DOHH2 (cell line): Measurements from ENCODE around the gene NKX2-3.

ENCODE experiments used
- H3F3A ChIP-seq: fragments of 200-600 bp; sonication (generic), shearing (Covaris generic); 2 replicates; pipeline ENCODE4 v1.6.0; 2016; ENCODE audit warnings: antibody characterized with exemption, mild to moderate bottlenecking; ENCODE audit not compliant: control insufficient read depth, insufficient read depth
- H3K27ac ChIP-seq: fragments of 200-600 bp; sonication (generic); 2 replicates; pipeline ENCODE4 v1.5.1; 2014; ENCODE audit warnings: low read depth, mild to moderate bottlenecking, low read length, moderate library complexity
- H3K27me3 ChIP-seq: fragments of 200-600 bp; sonication (generic); 2 replicates; pipeline ENCODE4 v1.6.1; 2014; ENCODE audit warnings: mild to moderate bottlenecking, low read length, mixed read lengths; ENCODE audit not compliant: control insufficient read depth
- H3K36me3 ChIP-seq: fragments of 200-600 bp; sonication (generic); 2 replicates; pipeline ENCODE4 v1.6.1; 2014; ENCODE audit warnings: mild to moderate bottlenecking, low read length, moderate library complexity, mixed read lengths; ENCODE audit not compliant: control insufficient read depth
- H3K4me1 ChIP-seq: fragments of 200-600 bp; sonication (generic); 2 replicates; pipeline ENCODE4 v1.6.1; 2014; ENCODE audit warnings: mild to moderate bottlenecking, low read length, mixed read lengths; ENCODE audit not compliant: control insufficient read depth
- H3K4me2 ChIP-seq: fragments of 200-600 bp; sonication (generic); 2 replicates; pipeline ENCODE4 v1.6.0; 2014; ENCODE audit warnings: mild to moderate bottlenecking, low read length, moderate library complexity
- H3K4me3 ChIP-seq: fragments of 200-600 bp; sonication (generic); 2 replicates; pipeline ENCODE4 v1.5.1; 2014; ENCODE audit warnings: mild to moderate bottlenecking, low read length, mixed read lengths
- H3K79me2 ChIP-seq: fragments of 200-600 bp; sonication (generic); 2 replicates; pipeline ENCODE4 v1.6.1; 2014; ENCODE audit warnings: mild to moderate bottlenecking, low read length, mixed read lengths; ENCODE audit not compliant: control insufficient read depth
- H3K9me2 ChIP-seq: fragments of 200-600 bp; sonication (generic); replicated peaks from 2 replicates; pipeline ENCODE4 v1.6.1; 2014; ENCODE audit warnings: mild to moderate bottlenecking, low read length, mixed read lengths; ENCODE audit not compliant: control insufficient read depth
- H3K9me3 ChIP-seq: fragments of 200-600 bp; sonication (generic); 2 replicates; pipeline ENCODE4 v1.6.1; 2014; ENCODE audit warnings: antibody characterized with exemption, low read length, mixed read lengths; ENCODE audit not compliant: control insufficient read depth, insufficient read depth
- H4K20me1 ChIP-seq: fragments of 200-600 bp; sonication (generic); 2 replicates; pipeline ENCODE4 v1.6.0; 2014; ENCODE audit warnings: low read depth, mild to moderate bottlenecking, antibody characterized with exemption, low read length, moderate library complexity; ENCODE audit not compliant: control insufficient read depth, insufficient read depth
- CTCF ChIP-seq: fragments of 200-600 bp; sonication (generic); IDR thresholded peaks from one replicate; pipeline ENCODE4 v1.5.1; 2014; ENCODE audit warnings: antibody characterized with exemption, mild to moderate bottlenecking, low read depth, low read length; ENCODE audit not compliant: poor library complexity, severe bottlenecking
- EZH2phosphoT487 ChIP-seq: fragments of 200-600 bp; sonication (generic); IDR thresholded peaks from 2 replicates; pipeline ENCODE4 v1.6.1; 2017; ENCODE audit warnings: borderline replicate concordance, mild to moderate bottlenecking, antibody characterized with exemption, low read length, moderate library complexity, mixed read lengths

NKX2-3 gene

GRCh38 chr10:99582255-99582770 lies 49.6 kb downstream of the NKX2-3 start:
- Histone ChIP-seq H3F3A (no peaks in the 10 kb centered on the region), H4K20me1 (no peaks in the 10 kb centered on the region), H3K9me2 (no peaks in the 10 kb centered on the region), H3K4me3 (no peak overlapping the region), H3K4me1 (no peaks in the 10 kb centered on the region), H3K79me2 (no peaks in the 10 kb centered on the region), H3K36me3 (no peaks in the 10 kb centered on the region), H3K9me3 (no peaks in the 10 kb centered on the region), H3K27ac (no peak overlapping the region), H3K4me2 (no peak overlapping the region), H3K27me3 (peaks cover 7% of the 10 kb centered on the region; the same call in 1 of the 2 replicates)
- TF ChIP-seq EZH2phosphoT487 (no peak), CTCF (no peak)

GRCh38 chr10:99583687-99584086 lies 50.9 kb downstream of the NKX2-3 start:
- no peaks in the 10 kb centered on the region for H3F3A ChIP-seq

More at GRCh38 chr10:99583687-99584086, 50.9 kb downstream of the NKX2-3 start:
- TF ChIP-seq EZH2phosphoT487 (no peak), CTCF (no peak)
- H3K36me3 ChIP-seq = no peaks in the 10 kb centered on the region
- H3K4me2 ChIP-seq = no peak overlapping the region
- no peaks in the 10 kb centered on the region for H3K79me2 ChIP-seq
- H3K27ac ChIP-seq = no peak overlapping the region
- H3K27me3 ChIP-seq = peaks cover 7% of the 10 kb centered on the region; the same call in 1 of the 2 replicates
- H3K4me3 ChIP-seq = no peak overlapping the region
- no peaks in the 10 kb centered on the region for H3K4me1 ChIP-seq
- no peaks in the 10 kb centered on the region for H4K20me1 ChIP-seq
- no peaks in the 10 kb centered on the region for H3K9me2 ChIP-seq
- H3K9me3 ChIP-seq = no peaks in the 10 kb centered on the region
